ENCODE measurements around the gene BEAN1. TPM values are rescaled to one million over a fixed set of nuclear protein-coding genes. Genes with fewer than 3 reads are reported as not detected.
A peak's percentile ranks its signal among the peaks of the same experiment; 100 is the strongest.

The BEAN1 gene
- total RNA-seq, 1 experiment from 2014 or later = 0.61 TPM

- CTCF ChIA-PET = no interaction called here
- intact Hi-C loops (cut with micrococcal nuclease) = no loop called here
- H3K79me2 ChIP-seq (ENCODE audit: insufficient read depth, low read length) = no peaks in the 10 kb centered on the region
- H3K27ac ChIP-seq (ENCODE audit: low read depth, low read length) = no peak overlapping the region
- H3K4me1 ChIP-seq (ENCODE audit: control insufficient read depth in 1 of 2, insufficient read depth in 2 of 2, low read length in 2 of 2) = peaks cover 0 to 8% of the 10 kb centered on the region in 2 experiments; a peak in 2 of 4 replicates
- no peaks in the 10 kb centered on the region for H3K9me2 ChIP-seq (ENCODE audit: insufficient read depth)
- H3K36me3 ChIP-seq (ENCODE audit: control insufficient read depth in 1 of 2, insufficient read depth in 2 of 2, low read length in 2 of 2) = no peaks in the 10 kb centered on the region
- TF ChIP-seq POLR2A (IDR thresholded peaks at IDR 0.05; ENCODE audit: borderline replicate concordance, extremely low read depth, insufficient read depth, insufficient read length) (no peak), EZH2 (IDR thresholded peaks at IDR 0.05) (no peak), POLR2AphosphoS5 (IDR thresholded peaks at IDR 0.05; ENCODE audit: low read depth, low read length) (no peak), RAD21 (IDR thresholded peaks at IDR 0.05; ENCODE audit: low read depth) (no peak), ZFX (IDR thresholded peaks at IDR 0.05) (no peak), FOSL1 (IDR thresholded peaks at IDR 0.05; ENCODE audit: low read depth) (no peak), CEBPB (IDR thresholded peaks at IDR 0.05; ENCODE audit: low read depth) (no peak), EGR1 (IDR thresholded peaks at IDR 0.05; ENCODE audit: low read depth) (no peak), TCF7L2 (IDR thresholded peaks at IDR 0.05; ENCODE audit: borderline replicate concordance, extremely low read depth, insufficient read depth, insufficient read length) (no peak), ZNF274 (IDR thresholded peaks at IDR 0.05; ENCODE audit: low read depth, low read length) (no peak), CBX3 (IDR thresholded peaks at IDR 0.05; ENCODE audit: low read depth) (no peak), JUND (IDR thresholded peaks at IDR 0.05) (no peak), ZBTB33 (IDR thresholded peaks at IDR 0.05; ENCODE audit: extremely low read depth, insufficient replicate concordance, low read length) (no peak), SRF (IDR thresholded peaks at IDR 0.05; ENCODE audit: low read depth) (no peak), YY1 (IDR thresholded peaks at IDR 0.05; ENCODE audit: extremely low read depth, insufficient replicate concordance, low read depth, low read length) (no peak)
- TF ChIP-seq, protein P1, sequence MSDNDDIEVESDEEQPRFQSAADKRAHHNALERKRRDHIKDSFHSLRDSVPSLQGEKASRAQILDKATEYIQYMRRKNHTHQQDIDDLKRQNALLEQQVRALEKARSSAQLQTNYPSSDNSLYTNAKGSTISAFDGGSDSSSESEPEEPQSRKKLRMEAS (IDR thresholded peaks at IDR 0.05) = no peak
- TF ChIP-seq, protein P2, sequence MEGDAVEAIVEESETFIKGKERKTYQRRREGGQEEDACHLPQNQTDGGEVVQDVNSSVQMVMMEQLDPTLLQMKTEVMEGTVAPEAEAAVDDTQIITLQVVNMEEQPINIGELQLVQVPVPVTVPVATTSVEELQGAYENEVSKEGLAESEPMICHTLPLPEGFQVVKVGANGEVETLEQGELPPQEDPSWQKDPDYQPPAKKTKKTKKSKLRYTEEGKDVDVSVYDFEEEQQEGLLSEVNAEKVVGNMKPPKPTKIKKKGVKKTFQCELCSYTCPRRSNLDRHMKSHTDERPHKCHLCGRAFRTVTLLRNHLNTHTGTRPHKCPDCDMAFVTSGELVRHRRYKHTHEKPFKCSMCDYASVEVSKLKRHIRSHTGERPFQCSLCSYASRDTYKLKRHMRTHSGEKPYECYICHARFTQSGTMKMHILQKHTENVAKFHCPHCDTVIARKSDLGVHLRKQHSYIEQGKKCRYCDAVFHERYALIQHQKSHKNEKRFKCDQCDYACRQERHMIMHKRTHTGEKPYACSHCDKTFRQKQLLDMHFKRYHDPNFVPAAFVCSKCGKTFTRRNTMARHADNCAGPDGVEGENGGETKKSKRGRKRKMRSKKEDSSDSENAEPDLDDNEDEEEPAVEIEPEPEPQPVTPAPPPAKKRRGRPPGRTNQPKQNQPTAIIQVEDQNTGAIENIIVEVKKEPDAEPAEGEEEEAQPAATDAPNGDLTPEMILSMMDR (IDR thresholded peaks at IDR 0.05 in 2 of 3, conservative IDR thresholded peaks at IDR 0.05 in 1 of 3; ENCODE audit: borderline replicate concordance in 1 of 3, insufficient read depth in 1 of 3, low read depth in 2 of 3, low read length in 2 of 3) = no peak
- TF ChIP-seq, protein P3, sequence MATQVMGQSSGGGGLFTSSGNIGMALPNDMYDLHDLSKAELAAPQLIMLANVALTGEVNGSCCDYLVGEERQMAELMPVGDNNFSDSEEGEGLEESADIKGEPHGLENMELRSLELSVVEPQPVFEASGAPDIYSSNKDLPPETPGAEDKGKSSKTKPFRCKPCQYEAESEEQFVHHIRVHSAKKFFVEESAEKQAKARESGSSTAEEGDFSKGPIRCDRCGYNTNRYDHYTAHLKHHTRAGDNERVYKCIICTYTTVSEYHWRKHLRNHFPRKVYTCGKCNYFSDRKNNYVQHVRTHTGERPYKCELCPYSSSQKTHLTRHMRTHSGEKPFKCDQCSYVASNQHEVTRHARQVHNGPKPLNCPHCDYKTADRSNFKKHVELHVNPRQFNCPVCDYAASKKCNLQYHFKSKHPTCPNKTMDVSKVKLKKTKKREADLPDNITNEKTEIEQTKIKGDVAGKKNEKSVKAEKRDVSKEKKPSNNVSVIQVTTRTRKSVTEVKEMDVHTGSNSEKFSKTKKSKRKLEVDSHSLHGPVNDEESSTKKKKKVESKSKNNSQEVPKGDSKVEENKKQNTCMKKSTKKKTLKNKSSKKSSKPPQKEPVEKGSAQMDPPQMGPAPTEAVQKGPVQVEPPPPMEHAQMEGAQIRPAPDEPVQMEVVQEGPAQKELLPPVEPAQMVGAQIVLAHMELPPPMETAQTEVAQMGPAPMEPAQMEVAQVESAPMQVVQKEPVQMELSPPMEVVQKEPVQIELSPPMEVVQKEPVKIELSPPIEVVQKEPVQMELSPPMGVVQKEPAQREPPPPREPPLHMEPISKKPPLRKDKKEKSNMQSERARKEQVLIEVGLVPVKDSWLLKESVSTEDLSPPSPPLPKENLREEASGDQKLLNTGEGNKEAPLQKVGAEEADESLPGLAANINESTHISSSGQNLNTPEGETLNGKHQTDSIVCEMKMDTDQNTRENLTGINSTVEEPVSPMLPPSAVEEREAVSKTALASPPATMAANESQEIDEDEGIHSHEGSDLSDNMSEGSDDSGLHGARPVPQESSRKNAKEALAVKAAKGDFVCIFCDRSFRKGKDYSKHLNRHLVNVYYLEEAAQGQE (IDR thresholded peaks at IDR 0.05; ENCODE audit: low read depth) = no peak
- no peaks in the 10 kb centered on the region for H3K9me3 ChIP-seq (ENCODE audit: control insufficient read depth in 1 of 2, insufficient read depth in 1 of 2, low read depth in 1 of 2, low read length in 2 of 2)
- peaks cover 2% of the 10 kb centered on the region; the same call in 1 of the 2 replicates for H3K27me3 ChIP-seq (ENCODE audit: insufficient read depth, low read length)
- H3K4me3 ChIP-seq (replicated peaks in 1 of 2; ENCODE audit: low read depth in 1 of 2, low read length in 2 of 2) = no peak overlapping the region
- no peak overlapping the region for H3K9ac ChIP-seq (ENCODE audit: low read length)
- H3K4me2 ChIP-seq (ENCODE audit: low read length) = peak overlapping the region; percentile 33
- ATAC-seq = no peak
- RAD21 ChIA-PET (ENCODE audit: low non-redundant PET in 1 of 2, low total read pairs in 2 of 2, uncharacterized antibody in 2 of 2, unreplicated experiment in 2 of 2) = no interaction called here
- no peak overlapping the region for H2AFZ ChIP-seq (ENCODE audit: low read depth, low read length, poor library complexity, severe bottlenecking)
- no peak for DNase-seq (ENCODE audit: low read depth, low spot score)
- POLR2A ChIA-PET = no interaction called here
- H4K20me1 ChIP-seq (ENCODE audit: insufficient read depth) = no peaks in the 10 kb centered on the region
- no TSS peak for BruUV-seq (replicated peaks)
These were observed 31.2 kb downstream of the BEAN1 start for GRCh38 chr16:66458292-66458691.

All from HCT116 (cell line).